HEK293 (cell line): ENCODE measurements around the gene OPA3.

Source experiments
- CTCF ChIA-PET: fragments of 350-600 bp; formaldehyde crosslinking; extraction: SDS; loops from one replicate; lab custom pipeline; 2021; ENCODE audit warnings: antibody characterized with exemption; lab: Yijun Ruan, JAX
- POLR2A ChIA-PET: fragments of 300-600 bp; formaldehyde crosslinking; extraction: SDS; loops from one replicate; lab custom pipeline; 2020; ENCODE audit warnings: antibody characterized with exemption, inconsistent platforms; lab: Yijun Ruan, JAX
- H3K27ac ChIP-seq: fragments of 200-500 bp; sonication (Bioruptor generic); 2 replicates; pipeline ENCODE4 v1.5.1; 2014; ENCODE audit warnings: low read depth, low read length, control low read depth, inconsistent platforms; ENCODE audit errors: extremely low read depth
- H3K36me3 ChIP-seq, 2 experiments: fragments of 200-500 bp in 1 of 2; sonication (Bioruptor generic) in 1 of 2; 1 replicate in 1 of 2; 2 replicates in 1 of 2; pipeline ENCODE4 v1.5.1; 2014 to 2017; ENCODE audit warnings: inconsistent platforms in 2 of 2, low read length in 2 of 2; ENCODE audit not compliant: control insufficient read depth in 2 of 2, insufficient read depth in 1 of 2
- H3K4me1 ChIP-seq: fragments of 200-500 bp; sonication (Bioruptor generic); 2 replicates; pipeline ENCODE4 v1.5.1; 2014; ENCODE audit warnings: mild to moderate bottlenecking, low read length, inconsistent platforms; ENCODE audit not compliant: control insufficient read depth, insufficient read depth
- H3K4me3 ChIP-seq: 2 replicates; pipeline ENCODE4 v1.5.1; 2011; ENCODE audit warnings: low read depth, mild to moderate bottlenecking, control low read depth, low read length, moderate library complexity
- H3K9me3 ChIP-seq: fragments of 200-500 bp; sonication (Bioruptor generic); 2 replicates; pipeline ENCODE4 v1.5.1; 2014; ENCODE audit warnings: low read depth, low read length, inconsistent platforms; ENCODE audit not compliant: control insufficient read depth, insufficient read depth
- HIC1 ChIP-seq: fragments of 450-650 bp; formaldehyde crosslinking; IDR thresholded peaks from 2 replicates; pipeline ENCODE4 v1.5.1; 2016; ENCODE audit warnings: missing biosample characterization, missing genetic modification characterization
- KLF9 ChIP-seq: fragments of 450-650 bp; formaldehyde crosslinking; IDR thresholded peaks from 2 replicates; pipeline ENCODE4 v1.5.1; 2016; ENCODE audit warnings: missing biosample characterization, missing genetic modification characterization, low read depth
- PATZ1 ChIP-seq: fragments of 450-650 bp; formaldehyde crosslinking; IDR thresholded peaks from 2 replicates; pipeline ENCODE4 v1.5.1; 2016; ENCODE audit warnings: missing biosample characterization, missing genetic modification characterization
- REPIN1 ChIP-seq: fragments of 450-650 bp; formaldehyde crosslinking; IDR thresholded peaks from 2 replicates; pipeline ENCODE4 v1.5.1; 2017; ENCODE audit warnings: missing biosample characterization, missing genetic modification characterization, low read depth
- SP2 ChIP-seq: fragments of 450-650 bp; formaldehyde crosslinking; IDR thresholded peaks from 2 replicates; pipeline ENCODE4 v1.5.1; 2016; ENCODE audit warnings: missing biosample characterization, missing genetic modification characterization
- YY1 ChIP-seq: fragments of 450-650 bp; formaldehyde crosslinking; IDR thresholded peaks from 2 replicates; pipeline ENCODE4 v1.5.1; 2018; ENCODE audit warnings: missing biosample characterization, missing genetic modification characterization
- YY2 ChIP-seq: fragments of 450-650 bp; formaldehyde crosslinking; IDR thresholded peaks from 2 replicates; pipeline ENCODE4 v1.5.1; 2016; ENCODE audit warnings: missing biosample characterization, missing genetic modification characterization
- ZBTB10 ChIP-seq: fragments of 450-650 bp; formaldehyde crosslinking; IDR thresholded peaks from 2 replicates; pipeline ENCODE4 v1.5.1; 2016; ENCODE audit warnings: missing biosample characterization, missing genetic modification characterization
- ZBTB48 ChIP-seq: fragments of 450-650 bp; formaldehyde crosslinking; IDR thresholded peaks from 2 replicates; pipeline ENCODE4 v1.5.1; 2016; ENCODE audit warnings: missing biosample characterization, missing genetic modification characterization
- ZBTB8A ChIP-seq: fragments of 450-650 bp; formaldehyde crosslinking; IDR thresholded peaks from 2 replicates; pipeline ENCODE4 v1.5.1; 2016; ENCODE audit warnings: missing biosample characterization, missing genetic modification characterization
- ZEB2 ChIP-seq: fragments of 450-650 bp; formaldehyde crosslinking; IDR thresholded peaks from 2 replicates; pipeline ENCODE4 v1.5.1; 2016; ENCODE audit warnings: missing biosample characterization, missing genetic modification characterization
- ZIC2 ChIP-seq: fragments of 450-650 bp; formaldehyde crosslinking; IDR thresholded peaks from 2 replicates; pipeline ENCODE4 v1.5.1; 2016; ENCODE audit warnings: missing biosample characterization, missing genetic modification characterization
- ZNF132 ChIP-seq: fragments of 450-650 bp; formaldehyde crosslinking; IDR thresholded peaks from 2 replicates; pipeline ENCODE4 v1.5.1; 2017; ENCODE audit warnings: missing biosample characterization, missing genetic modification characterization, borderline replicate concordance
- ZNF138 ChIP-seq: fragments of 450-650 bp; formaldehyde crosslinking; IDR thresholded peaks from 2 replicates; pipeline ENCODE4 v1.5.1; 2016; ENCODE audit warnings: missing biosample characterization, missing genetic modification characterization, borderline replicate concordance
- ZNF148 ChIP-seq: fragments of 450-650 bp; formaldehyde crosslinking; IDR thresholded peaks from 2 replicates; pipeline ENCODE4 v1.5.0; 2017; ENCODE audit warnings: missing biosample characterization, missing genetic modification characterization, borderline replicate concordance
- ZNF2 ChIP-seq: fragments of 450-650 bp; formaldehyde crosslinking; IDR thresholded peaks from 2 replicates; pipeline ENCODE4 v1.5.1; 2016; ENCODE audit warnings: missing biosample characterization, missing genetic modification characterization
- ZNF223 ChIP-seq: fragments of 450-650 bp; formaldehyde crosslinking; IDR thresholded peaks from 2 replicates; pipeline ENCODE4 v1.5.1; 2016; ENCODE audit warnings: missing biosample characterization, missing genetic modification characterization
- ZNF266 ChIP-seq: fragments of 450-650 bp; formaldehyde crosslinking; IDR thresholded peaks from 2 replicates; pipeline ENCODE4 v1.5.1; 2016; ENCODE audit warnings: missing biosample characterization, missing genetic modification characterization, low read depth
- ZNF335 ChIP-seq: fragments of 450-650 bp; formaldehyde crosslinking; conservative IDR thresholded peaks from 2 replicates; pipeline ENCODE4 v1.5.1; 2016; ENCODE audit warnings: missing biosample characterization, missing genetic modification characterization
- ZNF404 ChIP-seq: fragments of 450-650 bp; formaldehyde crosslinking; IDR thresholded peaks from 2 replicates; pipeline ENCODE4 v1.5.1; 2017; ENCODE audit warnings: missing biosample characterization, missing genetic modification characterization
- ZNF555 ChIP-seq: fragments of 450-650 bp; formaldehyde crosslinking; conservative IDR thresholded peaks from 2 replicates; pipeline ENCODE4 v1.5.1; 2017; ENCODE audit warnings: missing biosample characterization, mild to moderate bottlenecking, missing genetic modification characterization, inconsistent platforms
- ZNF585B ChIP-seq: fragments of 450-650 bp; formaldehyde crosslinking; IDR thresholded peaks from 2 replicates; pipeline ENCODE4 v1.5.1; 2016; ENCODE audit warnings: missing biosample characterization, missing genetic modification characterization
- ZNF660 ChIP-seq: fragments of 450-650 bp; IDR thresholded peaks from 2 replicates; pipeline ENCODE4 v1.5.1; 2018; ENCODE audit warnings: missing biosample characterization, mild to moderate bottlenecking, missing genetic modification characterization
- ZNF677 ChIP-seq: fragments of 450-650 bp; IDR thresholded peaks from 2 replicates; pipeline ENCODE4 v1.5.0; 2018; ENCODE audit warnings: missing biosample characterization, mild to moderate bottlenecking, missing genetic modification characterization, moderate library complexity
- ZNF837 ChIP-seq: fragments of 450-650 bp; formaldehyde crosslinking; IDR thresholded peaks from 2 replicates; pipeline ENCODE4 v1.5.1; 2016; ENCODE audit warnings: missing biosample characterization, missing genetic modification characterization

OPA3 gene

GRCh38 chr19:45584332-45585157 is at the start of gene OPA3 (continued):
- no peak; the same call in 1 of the 2 replicates for TF ChIP-seq ZNF660 (tag by site-specific recombination)
- no peak for TF ChIP-seq ZIC2
- TF ChIP-seq, all 188 proteins: peak for 39

GRCh38 chr19:45632468-45633196 is 48.0 kb upstream of the OPA3 start:
- ChIA-PET POLR2A (interaction anchor here (0.7 to 3.5 kb wide), 4 partner anchors 9 to 1029 kb away, joined by 3 to 38 read pairs (median 12); no protein-coding TSS in a partner anchor), CTCF (interaction anchor here (0.7 to 4.0 kb wide), 3 partner anchors 9 to 165 kb away, joined by 3 to 52 read pairs (median 7); partner anchors contain the start of genes EML2 and FOSB)
- no peak overlapping the region for H3K27ac ChIP-seq
- TF ChIP-seq ZNF837 (tag by site-specific recombination) (no peak), ZNF2 (tag by site-specific recombination) (0 out of 2 replicates have a peak, but pooled peaks have one; percentile 27), ZNF223 (tag by site-specific recombination) (0 out of 2 replicates have a peak, but pooled peaks have one; percentile 25), ZNF677 (tag by site-specific recombination) (no peak), ZBTB10 (tag by site-specific recombination) (peak; percentile 62), ZNF266 (tag by site-specific recombination) (no peak), ZNF132 (tag by site-specific recombination) (no peak), SP2 (tag by site-specific recombination) (peak; percentile 86), ZNF335 (tag by site-specific recombination) (peak; percentile 83), PATZ1 (peak; percentile 47; the same call in 1 of the 2 replicates), YY1 (tag by site-specific recombination) (no peak), ZBTB8A (tag by site-specific recombination) (peak; percentile 96), ZEB2 (0 out of 2 replicates have a peak, but pooled peaks have one; percentile 55), REPIN1 (tag by site-specific recombination) (no peak), ZBTB48 (tag by site-specific recombination) (no peak; the same call in 1 of the 2 replicates), ZNF138 (tag by site-specific recombination) (no peak), YY2 (tag by site-specific recombination) (no peak), HIC1 (tag by site-specific recombination) (peak; percentile 78), ZNF404 (tag by site-specific recombination) (no peak), ZNF148 (tag by site-specific recombination) (no peak), ZNF555 (tag by site-specific recombination) (no peak), KLF9 (tag by site-specific recombination) (peak; percentile 95), ZNF585B (tag by site-specific recombination) (no peak)

More at GRCh38 chr19:45632468-45633196, 48.0 kb upstream of the OPA3 start:
- no peak overlapping the region for H3K4me3 ChIP-seq
- no peaks in the 10 kb centered on the region for H3K9me3 ChIP-seq
- peaks cover 14 to 15% of the 10 kb centered on the region in 2 experiments; a peak in 2 of 3 replicates for H3K36me3 ChIP-seq
- H3K4me1 ChIP-seq: peaks cover 13% of the 10 kb centered on the region
